Vagina (tissue), 2 donors: ENCODE data around the gene SRSF6. TPM values are rescaled to one million over a fixed set of nuclear protein-coding genes. Genes with fewer than 3 reads are reported as not detected.

ENCODE experiments used
- DNase-seq, 2 donors: peaks; one replicate each; pipeline ENCODE4 v3.0.0-alpha.2; 2017; ENCODE audit errors: extremely low spot score in 2 of 2
- H3K27ac ChIP-seq: fragments of 200-600 bp; sonication (generic); one replicate; pipeline ENCODE4 v1.5.1; 2019
- H3K27me3 ChIP-seq: fragments of 200-600 bp; sonication (generic); one replicate; pipeline ENCODE4 v1.5.1; 2019
- H3K36me3 ChIP-seq, 2 donors: fragments of 200-600 bp; sonication (generic); one replicate each; pipeline ENCODE4 v1.5.1; 2017 to 2019
- H3K4me1 ChIP-seq: fragments of 200-600 bp; sonication (generic); one replicate; pipeline ENCODE4 v1.5.1; 2019
- H3K4me3 ChIP-seq, 2 donors: fragments of 200-600 bp; sonication (generic); 1 replicate in 1 of 2; 2 replicates in 1 of 2; pipeline ENCODE4 v1.5.1; 2016 to 2019
- H3K9me3 ChIP-seq: fragments of 200-600 bp; sonication (generic); one replicate; pipeline ENCODE4 v1.5.1; 2019
- CTCF ChIP-seq, 3 experiments: fragments of 450-650 bp in 2 of 3; fragments of 200-600 bp in 1 of 3; sonication (generic) in 1 of 3; IDR thresholded peaks; one replicate each; pipeline ENCODE4 v1.5.1; 2017 to 2019; ENCODE audit warnings: antibody characterized with exemption in 3 of 3, mild to moderate bottlenecking in 2 of 3, moderate library complexity in 2 of 3
- POLR2A ChIP-seq, 2 donors: fragments of 450-650 bp; IDR thresholded peaks; one replicate each; pipeline ENCODE4 v1.6.1; 2017; ENCODE audit warnings: antibody characterized with exemption in 2 of 2, mild to moderate bottlenecking in 2 of 2, moderate library complexity in 2 of 2
- POLR2AphosphoS5 ChIP-seq, 2 donors: sonication (generic); formaldehyde crosslinking; IDR thresholded peaks; one replicate each; pipeline ENCODE4 v1.9.0; 2017; ENCODE audit warnings: antibody characterized with exemption in 2 of 2, mild to moderate bottlenecking in 2 of 2, low read depth in 1 of 2; ENCODE audit not compliant: insufficient read depth in 1 of 2
- intact Hi-C: fragments of 100-400 bp; cut with DNase I; formaldehyde crosslinking; loops from one replicate; pipeline ENCODE4 v1.15.1; 2023
- total RNA-seq: library from RNA; depleted of rRNA; stranded (reverse); fragments of >200 nt; gene quantifications from one replicate; pipeline ENCODE4 v1.2.3, GENCODE V29; 2016

Gene SRSF6
- total RNA-seq, 1 donor from 2014 or later, result 112 TPM

- intact Hi-C loops, result no loop called here
- Histone ChIP-seq H3K9me3 (no peaks in the 10 kb centered on the region), H3K36me3 (peaks cover 0 to 24% of the 10 kb centered on the region in 2 donors), H3K4me1 (peaks cover 29% of the 10 kb centered on the region), H3K4me3 (peak overlapping the region; percentile 99 to 100), H3K27ac (peak overlapping the region; percentile 100), H3K27me3 (no peaks in the 10 kb centered on the region)
- DNase-seq, result peak in 1 of 2 donors; percentile 96
- TF ChIP-seq CTCF (IDR thresholded peaks at IDR 0.05) (no peak), POLR2A (IDR thresholded peaks at IDR 0.05) (no peak), POLR2AphosphoS5 (IDR thresholded peaks at IDR 0.05; ENCODE audit: insufficient read depth in 1 of 2, low read depth in 1 of 2) (no peak)
These were observed 672 bp upstream of the SRSF6 start for GRCh38 chr20:43456809-43457639.

GRCh38 chr20:43458422-43458924 lies 777 bp downstream of the SRSF6 start:
- Histone ChIP-seq H3K4me3 (peak overlapping the region; percentile 99 to 100), H3K27ac (peak overlapping the region; percentile 100), H3K9me3 (no peaks in the 10 kb centered on the region), H3K4me1 (peaks cover 29% of the 10 kb centered on the region), H3K36me3 (peaks cover 0 to 34% of the 10 kb centered on the region in 2 donors), H3K27me3 (no peaks in the 10 kb centered on the region)
- TF ChIP-seq CTCF (IDR thresholded peaks at IDR 0.05) (no peak), POLR2A (IDR thresholded peaks at IDR 0.05) (no peak), POLR2AphosphoS5 (IDR thresholded peaks at IDR 0.05; ENCODE audit: insufficient read depth in 1 of 2, low read depth in 1 of 2) (no peak)
- no peak for DNase-seq
- intact Hi-C loops, result loop anchor here (2.0 kb wide), 1 partner anchor 56 kb away; no protein-coding TSS in a partner anchor

- Histone ChIP-seq H3K27me3 (no peaks in the 10 kb centered on the region), H3K4me1 (peaks cover 29% of the 10 kb centered on the region), H3K36me3 (peaks cover 0 to 42% of the 10 kb centered on the region in 2 donors), H3K4me3 (peak overlapping the region; percentile 99 to 100), H3K27ac (peak overlapping the region; percentile 100), H3K9me3 (no peaks in the 10 kb centered on the region)
- no peak for DNase-seq
- intact Hi-C loops, result loop anchor here (2.0 kb wide), 1 partner anchor 56 kb away; no protein-coding TSS in a partner anchor
- no peak for TF ChIP-seq CTCF (IDR thresholded peaks at IDR 0.05)
- TF ChIP-seq POLR2AphosphoS5 (IDR thresholded peaks at IDR 0.05; ENCODE audit: insufficient read depth in 1 of 2, low read depth in 1 of 2), result no peak
- TF ChIP-seq POLR2A (IDR thresholded peaks at IDR 0.05), result no peak
These were observed 1.6 kb downstream of the SRSF6 start for GRCh38 chr20:43459022-43459942.

- intact Hi-C loops, result no loop called here
- H3K27ac ChIP-seq, result no peak overlapping the region
- DNase-seq, result no peak
- H3K4me1 ChIP-seq, result peaks cover 29% of the 10 kb centered on the region
- no peak for TF ChIP-seq POLR2A (IDR thresholded peaks at IDR 0.05)
- TF ChIP-seq CTCF (IDR thresholded peaks at IDR 0.05), result no peak
- no peak for TF ChIP-seq POLR2AphosphoS5 (IDR thresholded peaks at IDR 0.05; ENCODE audit: insufficient read depth in 1 of 2, low read depth in 1 of 2)
- H3K4me3 ChIP-seq, result no peak overlapping the region
- H3K36me3 ChIP-seq, result peaks cover 0 to 52% of the 10 kb centered on the region in 2 donors
- no peaks in the 10 kb centered on the region for H3K9me3 ChIP-seq
- no peaks in the 10 kb centered on the region for H3K27me3 ChIP-seq
These were observed 2.6 kb downstream of the SRSF6 start for GRCh38 chr20:43460172-43460829.
